HUES64 (cell line): Measurements from ENCODE around the gene ZNF23.

Experiments
- H3K27ac ChIP-seq: 2 replicates; pipeline ENCODE4 v1.7.0; 2013; ENCODE audit warnings: low read depth, low read length, inconsistent platforms
- H3K27me3 ChIP-seq: 2 replicates; pipeline ENCODE4 v1.6.1; 2013; ENCODE audit warnings: mild to moderate bottlenecking, low read length; ENCODE audit not compliant: insufficient read depth
- H3K36me3 ChIP-seq: 2 replicates; pipeline ENCODE4 v1.6.1; 2013; ENCODE audit warnings: mild to moderate bottlenecking, low read length; ENCODE audit not compliant: insufficient read depth
- H3K4me1 ChIP-seq: 2 replicates; pipeline ENCODE4 v1.6.1; 2013; ENCODE audit warnings: mild to moderate bottlenecking, low read length, moderate library complexity; ENCODE audit not compliant: insufficient read depth
- H3K4me3 ChIP-seq: 2 replicates; pipeline ENCODE4 v1.5.1; 2013; ENCODE audit warnings: mild to moderate bottlenecking, low read length, moderate library complexity
- H3K9ac ChIP-seq: 2 replicates; pipeline ENCODE4 v1.6.1; 2013; ENCODE audit warnings: mild to moderate bottlenecking, low read depth, low read length
- H3K9me3 ChIP-seq: 2 replicates; pipeline ENCODE4 v1.6.1; 2013; ENCODE audit warnings: low read depth, low read length; ENCODE audit not compliant: insufficient read depth
- WGBS: fragments of 150-250, 120-280 bp; methylation state at CpG from one replicate; pipeline ENCODE4 v1.1.7; 2013; ENCODE audit warnings: missing lambda C conversion rate; 5-methylcytosine and 5-hydroxymethylcytosine counted together

Gene ZNF23

DNA sequence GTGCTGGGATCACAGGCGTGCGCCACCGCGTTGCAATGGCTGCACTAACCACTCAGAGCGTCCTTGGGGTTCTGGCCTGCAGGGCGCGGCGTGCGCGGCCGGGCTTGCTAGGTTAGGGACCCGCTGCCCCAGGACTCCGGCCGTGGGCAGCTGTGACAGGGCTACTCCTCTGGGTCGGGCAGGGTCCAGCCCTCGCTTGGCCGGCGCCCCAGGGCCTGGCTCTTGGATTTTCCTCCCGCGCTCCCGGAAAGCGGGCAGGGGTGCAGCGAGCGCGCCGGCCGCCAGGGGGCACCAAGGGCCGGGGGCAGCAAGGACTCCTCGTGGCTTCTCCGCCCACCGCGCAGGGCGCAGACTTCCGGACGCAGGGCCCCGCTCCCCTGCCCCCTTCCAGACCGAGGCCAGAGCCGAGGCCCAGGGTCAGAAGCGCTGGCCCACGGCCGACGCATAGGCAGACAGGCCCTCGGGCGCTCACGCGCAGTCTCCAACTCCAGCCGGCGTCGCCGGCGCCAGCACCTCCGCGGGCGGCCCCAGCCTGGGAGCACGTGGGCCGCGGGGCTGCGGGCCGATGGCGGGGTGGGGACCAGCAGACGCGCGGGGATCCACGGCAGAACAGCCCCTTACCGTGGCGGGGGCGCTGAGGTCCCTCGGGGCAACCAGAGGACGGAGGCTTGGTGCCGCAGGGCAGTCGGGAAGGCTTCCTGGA lies 20.5 kb downstream of the ZNF23 start:
- WGBS: 95% methylated on average over 71 of the region's 71 CpGs

DNA sequence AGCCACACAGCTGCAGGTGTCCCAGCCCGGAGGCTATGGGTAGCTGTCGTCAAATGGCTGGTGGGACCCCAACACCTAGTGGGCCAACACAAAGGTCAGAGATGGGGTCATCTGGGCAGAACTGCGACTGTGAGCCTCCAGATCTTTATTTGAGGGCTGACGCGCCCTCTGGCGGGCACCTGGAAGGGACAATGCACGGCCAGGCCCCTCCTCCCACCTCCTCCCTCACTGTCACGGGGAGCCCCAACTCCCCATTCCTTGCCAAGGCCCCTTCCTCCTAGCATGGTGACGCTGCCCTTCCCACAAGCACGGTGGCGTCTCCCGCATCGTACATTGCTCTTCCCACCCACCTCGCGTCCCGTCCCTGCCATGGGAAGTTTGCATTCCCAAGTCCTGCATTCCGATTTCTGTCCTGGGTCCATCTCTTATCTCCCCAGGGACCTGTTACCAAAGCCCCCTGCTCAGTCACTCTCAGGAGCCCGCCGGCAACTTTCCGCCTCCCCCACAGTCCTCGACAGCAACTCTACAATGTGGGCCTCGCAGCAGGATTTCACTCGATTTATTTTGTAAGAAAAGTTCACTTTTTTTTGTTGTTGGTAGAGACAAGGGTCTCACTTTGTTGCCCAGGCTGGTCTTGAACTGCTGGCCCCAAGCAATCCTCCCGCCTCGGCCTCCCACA lies 21.2 kb downstream of the ZNF23 start:
- 70% methylated on average over 25 of the region's 25 CpGs for WGBS
- Histone ChIP-seq H3K9me3 (no peaks in the 10 kb centered on the region), H3K36me3 (no peaks in the 10 kb centered on the region), H3K9ac (no peak overlapping the region), H3K27ac (no peak overlapping the region), H3K4me1 (no peaks in the 10 kb centered on the region), H3K27me3 (no peaks in the 10 kb centered on the region), H3K4me3 (no peak overlapping the region)

More for the DNA sequence above, 20.5 kb downstream of the ZNF23 start:
- Histone ChIP-seq H3K9me3 (peaks cover 2% of the 10 kb centered on the region), H3K4me1 (no peaks in the 10 kb centered on the region), H3K4me3 (no peak overlapping the region), H3K9ac (no peak overlapping the region), H3K27me3 (no peaks in the 10 kb centered on the region), H3K36me3 (no peaks in the 10 kb centered on the region), H3K27ac (no peak overlapping the region)

DNA sequence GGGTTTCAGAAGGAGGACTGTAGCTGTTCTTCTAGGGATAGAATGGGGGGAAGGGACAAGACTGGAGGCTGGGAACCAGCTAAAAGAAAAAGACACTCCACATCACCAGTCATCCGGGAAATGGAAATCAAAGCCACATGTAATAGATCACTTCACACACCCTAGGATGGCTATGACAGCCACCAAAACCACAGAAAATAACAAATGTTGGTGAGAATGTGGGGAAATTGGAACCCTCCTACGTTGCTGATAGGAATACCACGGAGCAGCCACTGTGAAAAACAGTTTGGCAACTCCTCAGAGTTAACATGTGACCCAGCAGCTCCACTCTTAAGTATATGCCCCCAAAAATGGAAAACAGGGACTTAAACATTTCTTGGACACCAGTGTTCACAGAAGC lies 22.5 kb downstream of the ZNF23 start:
- no peaks in the 10 kb centered on the region for H3K36me3 ChIP-seq
- H3K4me1 ChIP-seq: no peaks in the 10 kb centered on the region
- 47% methylated on average over 3 of the region's 3 CpGs for WGBS
- H3K4me3 ChIP-seq: no peak overlapping the region
- no peaks in the 10 kb centered on the region for H3K27me3 ChIP-seq
- H3K9ac ChIP-seq: no peak overlapping the region
- H3K9me3 ChIP-seq: no peaks in the 10 kb centered on the region
- H3K27ac ChIP-seq: no peak overlapping the region

DNA sequence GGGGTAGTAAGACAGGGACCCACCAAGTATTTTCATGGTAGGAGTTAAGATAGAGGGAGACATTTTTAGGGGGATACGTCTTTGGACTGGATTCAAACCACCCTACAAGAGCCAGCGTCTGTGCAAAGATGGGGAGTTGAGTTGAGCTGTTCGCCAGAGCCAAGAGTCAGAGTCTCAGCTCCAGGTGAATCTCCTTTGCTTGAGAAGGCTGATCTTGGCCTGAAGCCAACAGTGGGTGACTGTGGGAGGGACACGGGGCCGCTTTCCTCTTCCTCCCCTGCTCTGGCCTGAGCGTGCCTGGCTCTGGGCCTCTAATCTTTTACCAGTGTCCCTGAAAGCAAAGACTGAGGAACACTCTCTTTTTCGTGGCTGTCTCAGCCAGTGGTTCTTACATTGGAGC lies 25.6 kb downstream of the ZNF23 start:
- WGBS: 82% methylated on average over 7 of the region's 7 CpGs
- no peaks in the 10 kb centered on the region for H3K4me1 ChIP-seq
- no peaks in the 10 kb centered on the region for H3K9me3 ChIP-seq
- no peak overlapping the region for H3K4me3 ChIP-seq
- no peak overlapping the region for H3K9ac ChIP-seq
- H3K36me3 ChIP-seq: no peaks in the 10 kb centered on the region
- no peaks in the 10 kb centered on the region for H3K27me3 ChIP-seq
- no peak overlapping the region for H3K27ac ChIP-seq

DNA sequence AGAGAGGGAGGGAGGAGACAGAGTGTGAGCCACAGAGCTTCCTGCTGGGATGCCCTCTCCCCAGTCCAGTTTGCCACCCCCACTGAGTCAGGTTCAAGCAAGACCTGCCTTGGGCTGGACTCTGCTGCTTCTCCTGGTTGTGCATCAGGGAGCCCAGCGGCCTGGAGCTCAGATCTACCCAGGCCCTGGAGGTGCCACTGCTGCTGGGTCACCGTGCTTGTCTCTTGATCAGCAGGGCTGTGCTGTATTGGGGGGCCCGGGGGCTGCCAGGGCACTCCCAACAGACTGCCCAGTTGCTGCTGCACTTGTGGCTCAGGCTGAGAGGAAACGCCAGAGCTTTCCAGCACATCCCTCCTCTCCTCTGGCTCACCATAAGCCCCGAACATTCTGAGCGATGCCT lies 29.1 kb downstream of the ZNF23 start:
- Histone ChIP-seq H3K9me3 (no peaks in the 10 kb centered on the region), H3K4me1 (no peaks in the 10 kb centered on the region), H3K9ac (no peak overlapping the region), H3K27ac (no peak overlapping the region), H3K4me3 (no peak overlapping the region), H3K36me3 (no peaks in the 10 kb centered on the region), H3K27me3 (peaks cover 13% of the 10 kb centered on the region; the same call in 1 of the 2 replicates)
- WGBS: 86% methylated on average over 6 of the region's 6 CpGs

DNA sequence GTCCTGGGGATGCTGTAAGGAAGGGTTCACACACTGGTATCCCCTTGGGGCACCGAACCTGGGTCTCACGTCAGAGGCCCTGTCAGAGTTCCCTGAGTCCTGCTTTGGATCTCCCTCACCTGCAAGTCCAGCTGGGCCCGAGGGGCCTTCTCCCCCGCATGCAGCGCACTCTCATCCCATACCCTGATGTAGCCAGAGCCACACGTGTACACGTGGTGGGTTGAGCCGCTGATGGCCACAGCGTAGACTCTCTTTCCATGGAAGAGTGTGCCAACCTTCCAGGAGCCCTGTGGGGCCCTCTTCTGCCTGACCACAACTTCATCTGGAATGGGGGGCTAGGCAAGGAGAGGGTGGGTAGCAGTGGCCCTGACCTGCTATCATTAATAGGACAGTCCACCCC lies 30.1 kb downstream of the ZNF23 start:
- 95% methylated on average over 9 of the region's 9 CpGs for WGBS

DNA sequence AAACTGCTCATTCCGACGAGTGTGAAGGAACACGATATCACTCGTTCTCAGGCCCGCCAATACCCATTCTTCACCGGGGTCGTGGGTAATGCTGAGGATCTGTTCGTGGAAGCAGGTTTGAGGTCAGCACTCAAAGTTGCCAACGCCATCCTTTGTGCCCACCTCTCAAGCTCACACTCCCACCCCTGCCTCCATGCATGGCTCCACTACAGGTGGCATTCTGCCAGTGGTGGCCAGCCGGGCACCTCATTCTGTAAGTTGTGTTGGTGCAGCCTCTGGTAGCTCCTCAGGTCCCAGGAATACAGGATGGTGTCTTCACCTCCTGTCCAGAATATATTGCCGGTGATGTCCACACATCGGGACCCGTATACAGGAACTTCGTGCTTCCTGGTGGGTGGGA lies 30.9 kb downstream of the ZNF23 start:
- Histone ChIP-seq H3K4me1 (no peaks in the 10 kb centered on the region), H3K27ac (no peak overlapping the region), H3K9me3 (no peaks in the 10 kb centered on the region), H3K4me3 (no peak overlapping the region), H3K36me3 (no peaks in the 10 kb centered on the region), H3K27me3 (peaks cover 13% of the 10 kb centered on the region; the same call in 1 of the 2 replicates), H3K9ac (no peak overlapping the region)
- WGBS: 90% methylated on average over 14 of the region's 14 CpGs

More for the DNA sequence above, 30.1 kb downstream of the ZNF23 start:
- H3K9ac ChIP-seq: no peak overlapping the region
- H3K4me3 ChIP-seq: no peak overlapping the region
- H3K27ac ChIP-seq: no peak overlapping the region
- no peaks in the 10 kb centered on the region for H3K9me3 ChIP-seq
- no peaks in the 10 kb centered on the region for H3K4me1 ChIP-seq
- H3K36me3 ChIP-seq: no peaks in the 10 kb centered on the region
- peaks cover 13% of the 10 kb centered on the region; the same call in 1 of the 2 replicates for H3K27me3 ChIP-seq

DNA sequence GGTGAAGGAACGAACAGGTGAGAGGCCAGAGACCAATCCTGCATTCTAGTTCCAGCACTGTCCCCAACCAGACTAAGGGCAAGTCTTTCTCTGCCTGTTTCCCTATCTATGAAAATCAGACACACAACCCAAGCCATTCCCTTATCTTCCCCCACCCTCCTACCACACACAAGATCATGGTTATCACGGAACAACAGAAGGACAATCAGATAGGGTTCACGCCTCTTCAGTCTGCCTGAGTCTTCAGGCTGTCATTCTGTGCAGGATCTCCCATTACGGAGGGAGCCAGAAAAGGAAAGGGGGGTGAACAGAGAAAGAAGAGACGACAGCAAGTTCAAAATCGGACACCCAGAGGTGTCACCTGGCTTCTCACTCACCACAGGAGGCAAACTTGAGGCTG lies 31.3 kb downstream of the ZNF23 start:
- Histone ChIP-seq H3K36me3 (no peaks in the 10 kb centered on the region), H3K27me3 (peaks cover 14% of the 10 kb centered on the region; the same call in 1 of the 2 replicates), H3K4me3 (no peak overlapping the region), H3K9me3 (no peaks in the 10 kb centered on the region), H3K27ac (no peak overlapping the region), H3K9ac (no peak overlapping the region), H3K4me1 (no peaks in the 10 kb centered on the region)
- WGBS: 75% methylated on average over 6 of the region's 6 CpGs

DNA sequence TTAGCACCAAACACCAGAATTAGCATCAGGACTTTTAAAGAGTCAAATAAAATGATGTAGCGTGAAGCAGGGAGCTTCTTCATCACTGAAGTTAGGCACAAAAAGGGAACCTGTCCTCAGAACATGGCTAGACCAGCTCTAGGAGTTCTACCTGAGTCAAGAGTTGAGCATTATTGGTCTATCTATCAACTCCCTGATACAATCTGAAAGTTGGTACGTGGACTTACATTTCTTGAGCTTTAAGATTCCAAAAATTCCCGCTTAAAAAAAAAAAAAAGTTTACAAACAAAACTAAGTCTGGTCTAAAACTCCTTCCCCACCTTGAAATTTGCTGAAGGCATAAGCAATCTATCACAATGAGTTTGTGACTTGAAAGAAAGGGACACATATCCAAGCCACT lies 32.5 kb downstream of the ZNF23 start:
- Histone ChIP-seq H3K4me3 (no peak overlapping the region), H3K9ac (no peak overlapping the region), H3K9me3 (no peaks in the 10 kb centered on the region), H3K27ac (no peak overlapping the region), H3K4me1 (no peaks in the 10 kb centered on the region), H3K27me3 (peaks cover 26% of the 10 kb centered on the region), H3K36me3 (no peaks in the 10 kb centered on the region)
- WGBS: 94% methylated on average over 3 of the region's 3 CpGs

DNA sequence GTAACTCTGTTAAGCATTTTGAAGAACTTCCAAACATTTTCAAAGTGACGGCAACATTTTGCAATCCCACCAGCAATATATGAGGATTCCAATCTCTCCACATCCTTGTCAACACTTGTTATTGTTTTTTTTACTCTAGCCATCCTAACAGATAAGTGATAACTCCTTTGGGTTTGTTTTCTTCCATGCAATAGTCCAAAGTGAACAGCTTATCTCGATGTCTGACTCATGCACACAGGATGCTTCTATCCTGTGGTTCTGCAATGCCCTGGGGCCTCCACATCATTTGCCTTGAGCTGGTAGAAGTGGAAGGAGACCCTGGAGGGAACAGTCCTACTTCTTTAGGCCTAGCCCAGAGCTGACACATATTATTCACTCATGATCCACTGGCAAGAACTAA lies 33.2 kb downstream of the ZNF23 start:
- H3K4me3 ChIP-seq: no peak overlapping the region
- no peaks in the 10 kb centered on the region for H3K36me3 ChIP-seq
- H3K27ac ChIP-seq: no peak overlapping the region
- no peaks in the 10 kb centered on the region for H3K9me3 ChIP-seq
- WGBS: 92% methylated on average over 2 of the region's 2 CpGs
- H3K27me3 ChIP-seq: peaks cover 33% of the 10 kb centered on the region
- no peak overlapping the region for H3K9ac ChIP-seq
- H3K4me1 ChIP-seq: no peaks in the 10 kb centered on the region

DNA sequence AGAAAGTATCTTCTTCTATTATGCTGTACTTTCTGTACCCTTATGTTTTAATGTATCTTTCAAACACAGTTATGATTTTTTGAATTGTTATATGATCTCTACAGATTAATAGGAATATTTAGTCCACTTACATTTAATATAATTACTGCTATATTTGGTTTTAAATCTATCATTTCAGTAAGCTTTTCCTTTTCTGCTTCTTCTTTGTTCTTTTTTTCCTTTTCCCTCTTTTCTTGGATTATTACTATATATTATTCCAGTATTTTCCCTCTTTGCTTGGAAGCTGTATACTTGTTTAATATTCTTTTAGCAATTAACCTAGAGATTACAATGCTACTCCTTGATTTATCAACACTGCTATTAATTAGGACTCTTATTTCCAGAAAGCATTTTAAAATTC lies 33.7 kb downstream of the ZNF23 start:
- H3K36me3 ChIP-seq: no peaks in the 10 kb centered on the region
- H3K27me3 ChIP-seq: peaks cover 37% of the 10 kb centered on the region
- no peak overlapping the region for H3K4me3 ChIP-seq
- H3K9me3 ChIP-seq: no peaks in the 10 kb centered on the region
- H3K4me1 ChIP-seq: no peaks in the 10 kb centered on the region
- H3K9ac ChIP-seq: no peak overlapping the region
- H3K27ac ChIP-seq: no peak overlapping the region
